H9 (cell line): ENCODE measurements around the gene REXO4. TPM values are rescaled to one million over a fixed set of nuclear protein-coding genes. Genes with fewer than 3 reads are reported as not detected.

Source experiments
- DNase-seq: peaks from one replicate; pipeline ENCODE4 v3.0.0-alpha.2; 2017
- H2AFZ ChIP-seq: one replicate; pipeline ENCODE4 v1.6.1; 2013; ENCODE audit warnings: mild to moderate bottlenecking, low read length, control low read depth, moderate library complexity
- H2AK5ac ChIP-seq: 2 replicates; pipeline ENCODE4 v1.6.1; 2013; ENCODE audit warnings: low read length, control low read depth, mixed read lengths; ENCODE audit not compliant: insufficient read length
- H2BK120ac ChIP-seq: one replicate; pipeline ENCODE4 v1.6.1; 2013; ENCODE audit warnings: low read depth, mild to moderate bottlenecking, low read length, control low read depth, inconsistent platforms; ENCODE audit not compliant: poor library complexity, severe bottlenecking
- H2BK12ac ChIP-seq: 2 replicates; pipeline ENCODE4 v1.6.1; 2013; ENCODE audit warnings: low read length, control low read depth, mixed read lengths, low read depth; ENCODE audit not compliant: insufficient read length
- H2BK15ac ChIP-seq: 2 replicates; pipeline ENCODE4 v1.6.1; 2013; ENCODE audit warnings: low read depth, low read length, control low read depth
- H2BK20ac ChIP-seq: one replicate; pipeline ENCODE4 v1.6.1; 2013; ENCODE audit warnings: low read depth, mild to moderate bottlenecking, low read length, control low read depth, inconsistent platforms; ENCODE audit not compliant: poor library complexity, severe bottlenecking
- H2BK5ac ChIP-seq: 2 replicates; pipeline ENCODE4 v1.6.1; 2013; ENCODE audit warnings: low read length, control low read depth, mixed read lengths; ENCODE audit not compliant: insufficient read length
- H3K14ac ChIP-seq: 2 replicates; pipeline ENCODE4 v1.6.1; 2013; ENCODE audit warnings: low read length, control low read depth; ENCODE audit not compliant: insufficient read depth
- H3K18ac ChIP-seq: 2 replicates; pipeline ENCODE4 v1.6.1; 2013; ENCODE audit warnings: low read depth, mild to moderate bottlenecking, mixed read lengths, low read length, control low read depth; ENCODE audit not compliant: insufficient read length
- H3K23ac ChIP-seq: 2 replicates; pipeline ENCODE4 v1.6.1; 2013; ENCODE audit warnings: low read length, control low read depth, mixed read lengths, low read depth; ENCODE audit not compliant: insufficient read length
- H3K23me2 ChIP-seq: 2 replicates; pipeline ENCODE4 v1.6.1; 2013; ENCODE audit warnings: low read depth, mild to moderate bottlenecking, mixed read lengths, low read length, control low read depth; ENCODE audit not compliant: insufficient read length, poor library complexity, severe bottlenecking
- H3K27ac ChIP-seq: 2 replicates; pipeline ENCODE4 v1.5.1; 2013; ENCODE audit warnings: low read length, control low read depth, mixed read lengths, low read depth; ENCODE audit not compliant: insufficient read length
- H3K27me3 ChIP-seq: 2 replicates; pipeline ENCODE4 v1.6.1; 2013; ENCODE audit warnings: low read length, control low read depth, inconsistent platforms; ENCODE audit not compliant: insufficient read depth
- H3K4ac ChIP-seq: 2 replicates; pipeline ENCODE4 v1.6.1; 2013; ENCODE audit warnings: low read depth, mild to moderate bottlenecking, control low read depth, inconsistent platforms, low read length, moderate library complexity
- H3K4me1 ChIP-seq: 2 replicates; pipeline ENCODE4 v1.6.1; 2013; ENCODE audit warnings: low read length, control low read depth, inconsistent platforms; ENCODE audit not compliant: insufficient read depth
- H3K4me2 ChIP-seq: 2 replicates; pipeline ENCODE4 v1.6.1; 2013; ENCODE audit warnings: low read length, control low read depth, mixed read lengths; ENCODE audit not compliant: insufficient read length, insufficient read depth
- H3K56ac ChIP-seq: 2 replicates; pipeline ENCODE4 v1.6.1; 2013; ENCODE audit warnings: low read depth, mild to moderate bottlenecking, mixed read lengths, low read length, control low read depth; ENCODE audit not compliant: insufficient read length
- H3K79me1 ChIP-seq: 2 replicates; pipeline ENCODE4 v1.6.1; 2013; ENCODE audit warnings: low read depth, mild to moderate bottlenecking, moderate library complexity, low read length, control low read depth, inconsistent platforms; ENCODE audit not compliant: insufficient read depth, poor library complexity, severe bottlenecking
- H3K79me2 ChIP-seq: 2 replicates; pipeline ENCODE4 v1.6.1; 2013; ENCODE audit warnings: low read length, control low read depth, inconsistent platforms; ENCODE audit not compliant: insufficient read depth
- H3K9ac ChIP-seq: 2 replicates; pipeline ENCODE4 v1.6.1; 2013; ENCODE audit warnings: low read length, control low read depth, mixed read lengths; ENCODE audit not compliant: insufficient read length; ENCODE audit errors: extremely low read depth
- H3K9me3 ChIP-seq: one replicate; pipeline ENCODE4 v1.6.1; 2013; ENCODE audit warnings: low read depth, low read length, inconsistent platforms; ENCODE audit not compliant: control insufficient read depth
- H3T11ph ChIP-seq: one replicate; pipeline ENCODE4 v1.6.1; 2013; ENCODE audit warnings: mild to moderate bottlenecking, low read length, control low read depth, inconsistent platforms
- H4K20me1 ChIP-seq: one replicate; pipeline ENCODE4 v1.6.1; 2013; ENCODE audit not compliant: control insufficient read depth, insufficient read length, insufficient read depth
- H4K5ac ChIP-seq: 2 replicates; pipeline ENCODE4 v1.6.1; 2013; ENCODE audit warnings: low read depth, mild to moderate bottlenecking, mixed read lengths, low read length, control low read depth; ENCODE audit not compliant: insufficient read length
- H4K8ac ChIP-seq: replicated peaks from 2 replicates; pipeline ENCODE4 v1.6.1; 2013; ENCODE audit warnings: low read length, control low read depth, mixed read lengths, low read depth; ENCODE audit not compliant: insufficient read length
- H4K91ac ChIP-seq: 2 replicates; pipeline ENCODE4 v1.6.1; 2013; ENCODE audit warnings: low read depth, mild to moderate bottlenecking, moderate library complexity, mixed read lengths, low read length, control low read depth; ENCODE audit not compliant: insufficient read length
- H3K27ac Mint-ChIP-seq, 3 experiments: 2 replicates in 2 of 3; 3 replicates in 1 of 3; pipeline ENCODE4 v1.8.0; 2020 to 2021; ENCODE audit warnings: mixed read lengths in 3 of 3, mild to moderate bottlenecking in 1 of 3, moderate library complexity in 1 of 3
- H3K27me3 Mint-ChIP-seq: 2 replicates; pipeline ENCODE4 v1.8.0; 2021; ENCODE audit warnings: low read depth, mild to moderate bottlenecking, moderate library complexity, mixed read lengths
- H3K36me3 Mint-ChIP-seq, 3 experiments: 2 replicates in 2 of 3; 3 replicates in 1 of 3; pipeline ENCODE4 v1.8.0; 2020 to 2021; ENCODE audit warnings: low read depth in 3 of 3, mixed read lengths in 3 of 3; ENCODE audit not compliant: insufficient read depth in 1 of 3
- H3K4me1 Mint-ChIP-seq, 2 experiments: 2 replicates each; pipeline ENCODE4 v1.8.0; 2020; ENCODE audit warnings: mixed read lengths in 2 of 2
- H3K4me3 Mint-ChIP-seq, 2 experiments: 2 replicates in 1 of 2; 3 replicates in 1 of 2; pipeline ENCODE4 v1.8.0; 2020 to 2021; ENCODE audit warnings: mild to moderate bottlenecking in 2 of 2, mixed read lengths in 2 of 2, moderate library complexity in 1 of 2
- H3K9me3 Mint-ChIP-seq, 2 experiments: 2 replicates in 1 of 2; 3 replicates in 1 of 2; pipeline ENCODE4 v1.8.0; 2020; ENCODE audit warnings: mild to moderate bottlenecking in 2 of 2, mixed read lengths in 2 of 2, moderate library complexity in 1 of 2
- CTCF ChIP-seq: fragments of 200-600 bp; sonication (generic); conservative IDR thresholded peaks from 3 replicates; pipeline ENCODE4 v1.8.0; 2021; ENCODE audit warnings: antibody characterized with exemption, mild to moderate bottlenecking
- WGBS: extraction: QIAGEN DNeasy Blood & Tissue Kit; methylation state at CpG from one replicate; pipeline ENCODE4 v1.1.7; 2013; ENCODE audit warnings: missing lambda C conversion rate, low lambda C conversion rate, mixed read lengths; ENCODE audit not compliant: insufficient read length; ENCODE audit errors: extremely low coverage; 5-methylcytosine and 5-hydroxymethylcytosine counted together
- total RNA-seq: library from RNA; stranded (reverse); gene quantifications from 2 replicates; pipeline ENCODE4 v1.2.1, GENCODE V29; 2021

Gene REXO4
- total RNA-seq, 1 experiment from 2014 or later: 35.2 TPM

- Histone ChIP-seq H3K18ac (no peak overlapping the region), H4K91ac (no peak overlapping the region), H3K9me3 (no peaks in the 10 kb centered on the region), H2BK12ac (no peak overlapping the region), H2BK5ac (no peak overlapping the region), H2BK20ac (no peak overlapping the region), H2BK120ac (no peak overlapping the region), H3K23me2 (peaks cover 7% of the 10 kb centered on the region), H3K56ac (no peak overlapping the region), H2BK15ac (no peak overlapping the region), H3K4ac (no peak overlapping the region), H3K23ac (no peak overlapping the region), H4K8ac (no peak overlapping the region), H3K27ac (no peak overlapping the region), H3K4me2 (no peak overlapping the region), H3K79me2 (no peaks in the 10 kb centered on the region), H4K5ac (no peak overlapping the region), H3K9ac (no peak overlapping the region), H3T11ph (no peak overlapping the region), H3K79me1 (no peaks in the 10 kb centered on the region), H3K4me1 (no peaks in the 10 kb centered on the region), H4K20me1 (no peaks in the 10 kb centered on the region), H3K14ac (no peak overlapping the region), H3K27me3 (no peaks in the 10 kb centered on the region; the same call in 1 of the 2 replicates), H2AK5ac (no peak overlapping the region), H2AFZ (no peak overlapping the region)
- H3K4me3 Mint-ChIP-seq: no peak overlapping the region; a peak in 1 of 5 replicates
- H3K9me3 Mint-ChIP-seq: peaks cover 4 to 5% of the 10 kb centered on the region in 2 experiments; a peak in 4 of 5 replicates
- no peak for DNase-seq
- H3K27me3 Mint-ChIP-seq: peaks cover 20% of the 10 kb centered on the region
- H3K27ac Mint-ChIP-seq: no peak overlapping the region; a peak in 1 of 7 replicates
- H3K36me3 Mint-ChIP-seq: peaks cover 0 to 12% (median 5%) of the 10 kb centered on the region in 3 experiments; a peak in 6 of 7 replicates
- H3K4me1 Mint-ChIP-seq: peaks cover 21 to 26% of the 10 kb centered on the region in 2 experiments
- TF ChIP-seq CTCF: no peak
- no CpG with 5 or more reads among the region's 22 CpGs for WGBS
These were observed 7.3 kb upstream of the REXO4 start for GRCh38 chr9:133425049-133425632.
